SK-N-SH (cell line): Measurements from ENCODE around the gene PRDM11. TPM values are rescaled to one million over a fixed set of nuclear protein-coding genes. Genes with fewer than 3 reads are reported as not detected.
A peak's percentile ranks its signal among the peaks of the same experiment; 100 is the strongest.

ENCODE experiments used
- CTCF ChIA-PET: fragments of 300-600, 350-600 bp; formaldehyde crosslinking; extraction: SDS; loops from one replicate; lab custom pipeline; 2021; lab: Yijun Ruan, JAX
- POLR2A ChIA-PET: fragments of 350-600 bp; sonication (Branson Sonifier 250); formaldehyde crosslinking; extraction: SDS; loops from one replicate; lab custom pipeline; 2020; ENCODE audit warnings: antibody characterized with exemption, inconsistent platforms; lab: Yijun Ruan, JAX
- DNase-seq: peaks from one replicate; pipeline ENCODE4 v3.0.0; 2012
- H2AFZ ChIP-seq: fragments of 200-600 bp; sonication (generic); 2 replicates; pipeline ENCODE4 v1.8.1; 2016; ENCODE audit warnings: antibody characterized with exemption, mild to moderate bottlenecking, low read depth
- H3F3A ChIP-seq: fragments of 200-600 bp; sonication (generic); replicated peaks from 2 replicates; pipeline ENCODE3; 2016; ENCODE audit warnings: antibody characterized with exemption, mild to moderate bottlenecking; ENCODE audit not compliant: insufficient read depth
- H3K27ac ChIP-seq, 2 experiments: fragments of 200-500 bp in 1 of 2; fragments of 200-600 bp in 1 of 2; sonication (Bioruptor generic) in 1 of 2; sonication (generic), shearing (Covaris generic) in 1 of 2; 2 replicates each; pipeline versions ENCODE4 v1.5.1 to v1.6.1; 2014 to 2016; ENCODE audit warnings: low read depth in 2 of 2, inconsistent platforms in 1 of 2, low read length in 1 of 2, mild to moderate bottlenecking in 1 of 2, mixed read lengths in 1 of 2
- H3K27me3 ChIP-seq: fragments of 200-600 bp; sonication (generic), shearing (Covaris generic); 2 replicates; pipeline ENCODE4 v1.6.1; 2016; ENCODE audit warnings: mixed run types; ENCODE audit not compliant: insufficient read depth
- H3K36me3 ChIP-seq, 2 experiments: fragments of 200-500 bp in 1 of 2; fragments of 200-600 bp in 1 of 2; sonication (Bioruptor generic) in 1 of 2; sonication (generic) in 1 of 2; replicated peaks in 1 of 2; 2 replicates each; pipeline versions ENCODE3 to v1.5.1; 2014 to 2016; ENCODE audit warnings: low read length in 1 of 2, mild to moderate bottlenecking in 1 of 2; ENCODE audit not compliant: insufficient read depth in 2 of 2, control insufficient read depth in 1 of 2
- H3K4me1 ChIP-seq, 2 experiments: fragments of 200-500 bp in 1 of 2; fragments of 200-600 bp in 1 of 2; sonication (Bioruptor generic) in 1 of 2; sonication (generic), shearing (Covaris generic) in 1 of 2; 2 replicates each; pipeline versions ENCODE4 v1.5.1 to v1.6.1; 2014 to 2016; ENCODE audit warnings: low read depth in 1 of 2, low read length in 1 of 2, mixed run types in 1 of 2; ENCODE audit not compliant: insufficient read depth in 2 of 2, control insufficient read depth in 1 of 2
- H3K4me2 ChIP-seq: fragments of 200-600 bp; sonication (generic), shearing (Covaris generic); 2 replicates; pipeline ENCODE4 v1.6.1; 2017; ENCODE audit warnings: mixed run types
- H3K4me3 ChIP-seq, 2 experiments: fragments of 200-500 bp in 1 of 2; fragments of 200-600 bp in 1 of 2; sonication (Bioruptor generic) in 1 of 2; sonication (generic), shearing (Covaris generic) in 1 of 2; 2 replicates each; pipeline versions ENCODE4 v1.5.1 to v1.8.1; 2014 to 2016; ENCODE audit warnings: low read depth in 2 of 2, inconsistent platforms in 1 of 2, low read length in 1 of 2, mild to moderate bottlenecking in 1 of 2, mixed read lengths in 1 of 2, moderate library complexity in 1 of 2
- H3K79me2 ChIP-seq: fragments of 200-600 bp; sonication (generic); 2 replicates; pipeline ENCODE4 v1.8.1; 2017; ENCODE audit warnings: mild to moderate bottlenecking; ENCODE audit not compliant: insufficient read depth
- H3K9ac ChIP-seq: fragments of 200-600 bp; sonication (generic); 2 replicates; pipeline ENCODE4 v1.6.1; 2017; ENCODE audit warnings: mixed run types
- H3K9me2 ChIP-seq: fragments of 200-600 bp; sonication (generic); 2 replicates; pipeline ENCODE4 v1.6.1; 2017; ENCODE audit warnings: mixed run types
- H3K9me3 ChIP-seq: fragments of 200-600 bp; sonication (generic); 2 replicates; pipeline ENCODE4 v1.6.1; 2017; ENCODE audit warnings: mixed run types, mild to moderate bottlenecking, moderate library complexity
- H4K20me1 ChIP-seq: fragments of 200-600 bp; sonication (generic); 2 replicates; pipeline ENCODE4 v1.6.1; 2017; ENCODE audit warnings: mild to moderate bottlenecking, mixed run types; ENCODE audit not compliant: insufficient read depth
- CHD2 ChIP-seq: fragments of 150-350 bp; IDR thresholded peaks from 2 replicates; pipeline ENCODE4 v1.6.1; 2018; ENCODE audit warnings: low read length; ENCODE audit not compliant: partially characterized antibody
- ELF1 ChIP-seq: IDR thresholded peaks from 2 replicates; pipeline ENCODE4 v1.4.0; 2012
- EP300 ChIP-seq, 2 experiments: IDR thresholded peaks; 2 replicates each; pipeline versions ENCODE4 v1.4.0 to v1.6.1; 2012; ENCODE audit warnings: borderline replicate concordance in 1 of 2, low read depth in 1 of 2, low read length in 1 of 2
- FOSL2 ChIP-seq: IDR thresholded peaks from 2 replicates; pipeline ENCODE4 v1.4.0; 2012; ENCODE audit warnings: low read depth, mild to moderate bottlenecking, moderate library complexity, borderline replicate concordance
- FOXJ3 ChIP-seq: sonication (generic); formaldehyde crosslinking; IDR thresholded peaks from 2 replicates; pipeline ENCODE4 v1.5.1; 2020; ENCODE audit warnings: mild to moderate bottlenecking, missing genetic modification reagents
- FOXM1 ChIP-seq: IDR thresholded peaks from 2 replicates; pipeline ENCODE4 v1.4.0; 2012; ENCODE audit warnings: low read depth, mild to moderate bottlenecking
- GABPA ChIP-seq: IDR thresholded peaks from 2 replicates; pipeline ENCODE4 v1.4.0; 2012; ENCODE audit warnings: low read depth, mild to moderate bottlenecking
- GATA2 ChIP-seq: sonication (generic); formaldehyde crosslinking; IDR thresholded peaks from 2 replicates; pipeline ENCODE4 v1.5.0; 2020; ENCODE audit warnings: mild to moderate bottlenecking, missing genetic modification reagents
- JUND ChIP-seq: IDR thresholded peaks from 2 replicates; pipeline ENCODE4 v1.4.0; 2012
- MEF2A ChIP-seq: IDR thresholded peaks from 2 replicates; pipeline ENCODE4 v1.4.0; 2012; ENCODE audit warnings: low read depth, borderline replicate concordance
- NFIC ChIP-seq: IDR thresholded peaks from 2 replicates; pipeline ENCODE4 v1.4.0; 2012; ENCODE audit warnings: borderline replicate concordance
- NRF1 ChIP-seq: IDR thresholded peaks from 2 replicates; pipeline ENCODE4 v1.6.1; 2012; ENCODE audit warnings: low read depth, mild to moderate bottlenecking, low read length
- POLR2AphosphoS5 ChIP-seq: IDR thresholded peaks from 2 replicates; pipeline ENCODE4 v1.6.1; 2012; ENCODE audit warnings: low read depth, low read length
- RAD21 ChIP-seq: IDR thresholded peaks from 2 replicates; pipeline ENCODE4 v1.6.1; 2012; ENCODE audit warnings: mild to moderate bottlenecking, low read length
- RFX5 ChIP-seq: IDR thresholded peaks from 2 replicates; pipeline ENCODE4 v1.6.1; 2012; ENCODE audit warnings: mild to moderate bottlenecking, improper control_type of control experiment, low read length
- SMC3 ChIP-seq: IDR thresholded peaks from 2 replicates; pipeline ENCODE4 v1.6.1; 2012; ENCODE audit warnings: low read depth, low read length, improper control_type of control experiment
- TCF12 ChIP-seq: IDR thresholded peaks from 2 replicates; pipeline ENCODE4 v1.4.0; 2012
- TEAD4 ChIP-seq: IDR thresholded peaks from 2 replicates; pipeline ENCODE4 v1.4.0; 2012; ENCODE audit warnings: mild to moderate bottlenecking, borderline replicate concordance; ENCODE audit not compliant: insufficient read depth
- WGBS: methylation state at CpG from one replicate; pipeline ENCODE4 v1.1.6; 2017; ENCODE audit warnings: low lambda C conversion rate; 5-methylcytosine and 5-hydroxymethylcytosine counted together
- polyA plus RNA-seq, 3 experiments: library from polyadenylated mRNA; depleted of rRNA; stranded (reverse); fragments of >200 nt; gene quantifications; 2 replicates each; pipeline ENCODE4 v1.2.3, GENCODE V29; 2012
- TF ChIP-seq, protein P1 (sequence below): fragments of 150-350 bp; IDR thresholded peaks from 2 replicates; pipeline ENCODE4 v1.6.1; 2016; ENCODE audit warnings: mild to moderate bottlenecking, low read depth, low read length
- TF ChIP-seq, protein P2 (sequence below): IDR thresholded peaks from 2 replicates; pipeline ENCODE4 v1.4.0; 2012; ENCODE audit warnings: low read depth, borderline replicate concordance
- TF ChIP-seq, protein P3 (sequence below): fragments of 200-600 bp; sonication (generic); IDR thresholded peaks from 2 replicates; pipeline ENCODE4 v1.6.1; 2017; ENCODE audit warnings: antibody characterized with exemption, mild to moderate bottlenecking, moderate library complexity

The PRDM11 gene
- polyA plus RNA-seq, 1 of the 3 experiments (the other 2 are of a cell fraction): 4.5 TPM

DNA sequence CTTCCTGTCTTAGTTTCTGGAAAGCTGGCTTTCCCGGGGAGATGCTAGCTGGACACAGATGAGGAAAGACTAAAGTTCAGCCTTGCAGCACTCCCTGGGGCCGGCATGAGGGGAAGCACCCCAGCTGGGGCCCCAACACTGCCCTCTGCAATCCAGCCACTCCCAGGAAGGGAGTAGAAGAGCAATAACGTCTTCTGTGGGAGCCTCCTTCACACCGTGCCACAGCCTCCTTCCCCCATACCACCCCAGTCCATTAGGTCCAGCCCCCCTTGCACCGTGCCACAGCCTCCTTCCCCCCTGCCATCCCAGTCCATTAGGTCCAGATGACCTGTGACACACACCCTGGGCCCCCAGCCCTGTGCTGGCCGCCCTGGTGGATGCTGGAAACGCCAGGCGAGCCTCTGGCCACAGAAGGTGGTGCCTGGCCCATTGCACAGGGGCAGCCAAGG, 44.1 kb upstream of the PRDM11 start:
- no peaks in the 10 kb centered on the region for H3K79me2 ChIP-seq
- no peaks in the 10 kb centered on the region for H4K20me1 ChIP-seq
- peak overlapping the region; percentile 61 for H3K4me2 ChIP-seq
- H3K9ac ChIP-seq: no peak overlapping the region
- CTCF ChIA-PET: interaction anchor here (0.6 to 26.5 kb wide), 50 partner anchors 7 to 498 kb away, joined by 3 to 1245 read pairs (median 6); partner anchors contain the start of gene TP53I11
- no peak for DNase-seq
- TF ChIP-seq, protein P1, sequence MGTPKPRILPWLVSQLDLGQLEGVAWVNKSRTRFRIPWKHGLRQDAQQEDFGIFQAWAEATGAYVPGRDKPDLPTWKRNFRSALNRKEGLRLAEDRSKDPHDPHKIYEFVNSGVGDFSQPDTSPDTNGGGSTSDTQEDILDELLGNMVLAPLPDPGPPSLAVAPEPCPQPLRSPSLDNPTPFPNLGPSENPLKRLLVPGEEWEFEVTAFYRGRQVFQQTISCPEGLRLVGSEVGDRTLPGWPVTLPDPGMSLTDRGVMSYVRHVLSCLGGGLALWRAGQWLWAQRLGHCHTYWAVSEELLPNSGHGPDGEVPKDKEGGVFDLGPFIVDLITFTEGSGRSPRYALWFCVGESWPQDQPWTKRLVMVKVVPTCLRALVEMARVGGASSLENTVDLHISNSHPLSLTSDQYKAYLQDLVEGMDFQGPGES: no peak
- TF ChIP-seq, protein P2, sequence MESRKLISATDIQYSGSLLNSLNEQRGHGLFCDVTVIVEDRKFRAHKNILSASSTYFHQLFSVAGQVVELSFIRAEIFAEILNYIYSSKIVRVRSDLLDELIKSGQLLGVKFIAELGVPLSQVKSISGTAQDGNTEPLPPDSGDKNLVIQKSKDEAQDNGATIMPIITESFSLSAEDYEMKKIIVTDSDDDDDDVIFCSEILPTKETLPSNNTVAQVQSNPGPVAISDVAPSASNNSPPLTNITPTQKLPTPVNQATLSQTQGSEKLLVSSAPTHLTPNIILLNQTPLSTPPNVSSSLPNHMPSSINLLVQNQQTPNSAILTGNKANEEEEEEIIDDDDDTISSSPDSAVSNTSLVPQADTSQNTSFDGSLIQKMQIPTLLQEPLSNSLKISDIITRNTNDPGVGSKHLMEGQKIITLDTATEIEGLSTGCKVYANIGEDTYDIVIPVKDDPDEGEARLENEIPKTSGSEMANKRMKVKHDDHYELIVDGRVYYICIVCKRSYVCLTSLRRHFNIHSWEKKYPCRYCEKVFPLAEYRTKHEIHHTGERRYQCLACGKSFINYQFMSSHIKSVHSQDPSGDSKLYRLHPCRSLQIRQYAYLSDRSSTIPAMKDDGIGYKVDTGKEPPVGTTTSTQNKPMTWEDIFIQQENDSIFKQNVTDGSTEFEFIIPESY: no peak
- TF ChIP-seq RAD21 (no peak), FOXJ3 (CRISPR knock-in tag) (no peak), GATA2 (CRISPR knock-in tag) (no peak), MEF2A (no peak), FOXM1 (no peak), POLR2AphosphoS5 (no peak), ELF1 (no peak), JUND (no peak), NRF1 (no peak), SMC3 (no peak)
- H2AFZ ChIP-seq: no peak overlapping the region
- peaks cover 0 to 4% of the 10 kb centered on the region in 2 experiments; a peak in 2 of 4 replicates for H3K4me1 ChIP-seq
- no peaks in the 10 kb centered on the region for H3K9me3 ChIP-seq
- H3F3A ChIP-seq: no peaks in the 10 kb centered on the region
- no peak overlapping the region for H3K27ac ChIP-seq
- peaks cover 21% of the 10 kb centered on the region; the same call in 1 of the 2 replicates for H3K27me3 ChIP-seq
- no peaks in the 10 kb centered on the region for H3K36me3 ChIP-seq
- H3K4me3 ChIP-seq: no peak overlapping the region
- POLR2A ChIA-PET: no interaction called here
- no peaks in the 10 kb centered on the region for H3K9me2 ChIP-seq
- WGBS: 48% methylated on average over 4 of the region's 8 CpGs

DNA sequence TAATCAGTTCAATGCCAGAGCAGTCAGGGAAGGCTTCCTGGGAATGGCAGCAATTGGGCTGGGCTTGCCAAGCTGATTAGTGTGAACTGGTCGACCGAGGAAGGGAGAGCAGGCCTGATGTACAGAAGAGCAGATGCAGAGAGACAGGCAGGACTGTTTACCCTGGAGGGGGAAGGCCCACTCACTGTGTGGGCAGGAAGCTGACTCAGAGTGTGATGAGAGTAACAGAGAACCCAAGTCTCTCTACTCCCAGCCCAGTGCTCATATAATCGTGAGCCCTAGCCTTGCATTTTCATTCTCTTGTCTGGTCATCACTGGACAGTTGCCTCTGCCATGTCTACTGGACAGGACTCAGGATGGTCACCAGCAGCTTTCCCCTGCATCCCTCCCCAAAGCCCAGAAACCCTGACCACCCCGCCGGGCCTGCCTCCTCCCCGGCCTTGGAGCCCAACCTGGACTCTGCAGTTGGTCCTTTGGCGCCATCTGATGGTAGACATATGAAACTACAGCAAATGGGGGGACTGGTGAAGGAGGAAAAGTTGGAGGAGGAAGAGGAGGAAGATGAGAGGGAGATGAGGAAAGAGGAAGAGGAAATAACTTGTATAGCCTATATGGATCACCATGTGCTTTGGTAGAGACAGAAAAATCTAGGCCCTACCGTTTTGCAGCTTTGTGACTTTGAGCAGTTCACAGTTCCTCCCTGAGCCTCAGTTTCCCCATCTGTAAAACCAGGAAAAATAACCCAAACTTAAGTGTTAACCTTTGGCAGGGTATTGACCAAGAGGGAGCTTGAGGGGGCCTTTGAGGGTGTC, 43.4 kb upstream of the PRDM11 start:
- CTCF ChIA-PET: interaction anchor here (0.6 to 26.5 kb wide), 71 partner anchors 7 to 669 kb away, joined by 3 to 1245 read pairs (median 4); partner anchors contain the start of genes SYT13 and TP53I11
- TF ChIP-seq EP300 (IDR thresholded peaks at IDR 0.05; ENCODE audit: borderline replicate concordance in 1 of 2, low read depth in 1 of 2, low read length in 1 of 2) (no peak; a peak in 1 of 4 replicates), RFX5 (no peak), FOXM1 (no peak), TCF12 (peak; percentile 41; the same call in 1 of the 2 replicates), MEF2A (no peak), POLR2AphosphoS5 (no peak), TEAD4 (no peak), NFIC (no peak), CHD2 (no peak), GABPA (no peak), FOSL2 (peak; percentile 50; the same call in 1 of the 2 replicates)
- TF ChIP-seq, protein P1: no peak
- TF ChIP-seq, protein P3, sequence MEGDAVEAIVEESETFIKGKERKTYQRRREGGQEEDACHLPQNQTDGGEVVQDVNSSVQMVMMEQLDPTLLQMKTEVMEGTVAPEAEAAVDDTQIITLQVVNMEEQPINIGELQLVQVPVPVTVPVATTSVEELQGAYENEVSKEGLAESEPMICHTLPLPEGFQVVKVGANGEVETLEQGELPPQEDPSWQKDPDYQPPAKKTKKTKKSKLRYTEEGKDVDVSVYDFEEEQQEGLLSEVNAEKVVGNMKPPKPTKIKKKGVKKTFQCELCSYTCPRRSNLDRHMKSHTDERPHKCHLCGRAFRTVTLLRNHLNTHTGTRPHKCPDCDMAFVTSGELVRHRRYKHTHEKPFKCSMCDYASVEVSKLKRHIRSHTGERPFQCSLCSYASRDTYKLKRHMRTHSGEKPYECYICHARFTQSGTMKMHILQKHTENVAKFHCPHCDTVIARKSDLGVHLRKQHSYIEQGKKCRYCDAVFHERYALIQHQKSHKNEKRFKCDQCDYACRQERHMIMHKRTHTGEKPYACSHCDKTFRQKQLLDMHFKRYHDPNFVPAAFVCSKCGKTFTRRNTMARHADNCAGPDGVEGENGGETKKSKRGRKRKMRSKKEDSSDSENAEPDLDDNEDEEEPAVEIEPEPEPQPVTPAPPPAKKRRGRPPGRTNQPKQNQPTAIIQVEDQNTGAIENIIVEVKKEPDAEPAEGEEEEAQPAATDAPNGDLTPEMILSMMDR: peak; percentile 98

More for the DNA sequence above, 43.4 kb upstream of the PRDM11 start:
- Histone ChIP-seq H3K9me2 (no peaks in the 10 kb centered on the region), H3F3A (no peaks in the 10 kb centered on the region), H4K20me1 (no peaks in the 10 kb centered on the region), H3K9me3 (no peaks in the 10 kb centered on the region), H2AFZ (peak overlapping the region; percentile 36; the same call in 1 of the 2 replicates), H3K36me3 (no peaks in the 10 kb centered on the region), H3K27ac (peak overlapping the region in 1 of 2 experiments; percentile 26; a peak in 1 of 4 replicates), H3K4me3 (peak overlapping the region in 1 of 2 experiments; percentile 49; a peak in 2 of 4 replicates), H3K9ac (no peak overlapping the region), H3K27me3 (peaks cover 21% of the 10 kb centered on the region; the same call in 1 of the 2 replicates), H3K4me1 (peaks cover 0 to 4% of the 10 kb centered on the region in 2 experiments; a peak in 2 of 4 replicates), H3K79me2 (no peaks in the 10 kb centered on the region), H3K4me2 (peak overlapping the region; percentile 61)
- peak; percentile 87 for DNase-seq
- POLR2A ChIA-PET: interaction anchor here (3.0 kb wide), 1 partner anchor 166 kb away, joined by 17 read pairs; no protein-coding TSS in a partner anchor
- WGBS: 5% methylated on average over 8 of the region's 8 CpGs
